Subcutaneous adipose tissue (tissue), 4 donors: ENCODE results near the gene GTF2F2. TPM values are rescaled to one million over a fixed set of nuclear protein-coding genes. Genes with fewer than 3 reads are reported as not detected.

Source experiments
- total RNA-seq, 4 donors: library from RNA; depleted of rRNA; stranded (reverse); fragments of >200 nt; gene quantifications; one replicate each; pipeline ENCODE4 v1.1.0, GENCODE V29; 2016
- TF ChIP-seq, protein P1 (sequence below): fragments of 450-650 bp; IDR thresholded peaks from one replicate; pipeline ENCODE4 v1.5.1; 2016; ENCODE audit warnings: low read depth, mild to moderate bottlenecking, control low read depth, antibody characterized with exemption, moderate library complexity

GTF2F2 gene
- total RNA-seq, 4 donors from 2014 or later, result 9.0 to 21.5 (median 15.2) TPM

DNA sequence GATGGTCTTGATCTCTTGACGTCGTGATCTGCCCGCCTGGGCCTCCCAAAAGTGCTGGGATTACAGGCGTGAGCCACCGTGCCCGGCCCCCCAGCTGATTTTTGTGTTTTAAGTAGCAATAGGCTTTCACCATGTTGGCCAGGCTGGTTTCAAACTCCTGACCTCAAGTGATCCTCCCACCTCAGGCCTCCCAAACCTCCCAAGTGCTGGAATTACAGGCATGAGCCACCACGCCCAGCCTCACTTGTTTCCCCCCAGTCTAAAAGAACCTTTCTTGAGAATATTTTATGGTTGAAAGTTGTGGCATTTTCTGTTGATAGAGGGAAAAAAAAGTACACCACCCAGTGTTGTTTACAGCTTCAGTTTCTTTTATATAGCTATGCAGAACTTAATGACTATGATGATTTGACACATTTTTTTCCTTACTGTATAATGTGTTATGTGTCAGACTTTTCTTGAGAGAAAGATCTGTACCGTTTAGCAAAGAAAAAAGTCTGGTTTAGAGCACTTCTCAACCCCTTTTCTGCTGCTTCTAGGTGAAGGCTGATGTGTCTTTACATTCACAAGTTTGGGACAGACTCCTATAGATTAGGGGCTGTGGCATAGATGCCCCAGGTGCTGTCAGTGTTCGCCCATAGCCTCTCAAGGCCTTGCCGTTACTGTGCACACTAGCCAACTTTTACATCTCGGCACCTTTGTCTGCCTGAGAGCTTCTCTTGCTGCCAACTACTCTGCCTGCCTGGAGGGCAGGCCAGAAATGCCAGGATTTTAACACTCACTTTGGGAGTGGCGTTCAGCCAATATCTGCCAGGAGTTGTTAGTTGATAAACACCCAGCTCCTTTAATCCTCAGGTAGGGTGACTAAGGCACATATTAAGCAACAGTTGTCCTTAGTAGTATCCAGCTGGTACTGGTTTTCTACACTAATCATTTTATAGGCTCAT lies 47.6 kb downstream of the GTF2F2 start:
- TF ChIP-seq, protein P1, sequence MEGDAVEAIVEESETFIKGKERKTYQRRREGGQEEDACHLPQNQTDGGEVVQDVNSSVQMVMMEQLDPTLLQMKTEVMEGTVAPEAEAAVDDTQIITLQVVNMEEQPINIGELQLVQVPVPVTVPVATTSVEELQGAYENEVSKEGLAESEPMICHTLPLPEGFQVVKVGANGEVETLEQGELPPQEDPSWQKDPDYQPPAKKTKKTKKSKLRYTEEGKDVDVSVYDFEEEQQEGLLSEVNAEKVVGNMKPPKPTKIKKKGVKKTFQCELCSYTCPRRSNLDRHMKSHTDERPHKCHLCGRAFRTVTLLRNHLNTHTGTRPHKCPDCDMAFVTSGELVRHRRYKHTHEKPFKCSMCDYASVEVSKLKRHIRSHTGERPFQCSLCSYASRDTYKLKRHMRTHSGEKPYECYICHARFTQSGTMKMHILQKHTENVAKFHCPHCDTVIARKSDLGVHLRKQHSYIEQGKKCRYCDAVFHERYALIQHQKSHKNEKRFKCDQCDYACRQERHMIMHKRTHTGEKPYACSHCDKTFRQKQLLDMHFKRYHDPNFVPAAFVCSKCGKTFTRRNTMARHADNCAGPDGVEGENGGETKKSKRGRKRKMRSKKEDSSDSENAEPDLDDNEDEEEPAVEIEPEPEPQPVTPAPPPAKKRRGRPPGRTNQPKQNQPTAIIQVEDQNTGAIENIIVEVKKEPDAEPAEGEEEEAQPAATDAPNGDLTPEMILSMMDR, result no peak

- TF ChIP-seq, protein P1, result no peak
Measured at GRCh38 chr13:45168555-45168930, 48.2 kb downstream of the GTF2F2 start.

DNA sequence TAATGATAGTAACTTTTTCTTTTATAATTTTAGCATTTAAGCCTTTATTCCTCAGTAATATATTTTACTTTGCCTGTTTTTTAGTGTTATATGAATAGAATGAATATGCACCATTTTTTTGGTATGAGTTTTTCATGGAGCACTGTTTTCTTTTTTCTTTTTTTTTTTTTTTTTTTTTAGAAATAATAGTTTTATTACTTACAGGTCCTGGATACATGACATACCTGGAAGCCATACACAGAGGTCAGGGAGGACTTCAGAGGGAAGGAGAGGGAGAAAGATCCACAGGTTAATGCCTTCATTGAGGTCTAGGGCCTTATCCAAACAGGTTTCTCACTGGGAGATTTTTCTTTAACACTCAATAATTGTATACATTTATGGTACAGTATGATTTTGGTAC lies 54.2 kb downstream of the GTF2F2 start:
- TF ChIP-seq, protein P1, result no peak

GRCh38 chr13:45178349-45179162 lies 58.2 kb downstream of the GTF2F2 start:
- TF ChIP-seq, protein P1, result no peak

GRCh38 chr13:45179428-45179827 lies 59.1 kb downstream of the GTF2F2 start:
- TF ChIP-seq, protein P1, result no peak

- TF ChIP-seq, protein P1, result no peak
Measured at GRCh38 chr13:45180303-45180702, 60.0 kb downstream of the GTF2F2 start.
